ENCODE results near the gene TMEM204. TPM values are rescaled to one million over a fixed set of nuclear protein-coding genes. Genes with fewer than 3 reads are reported as not detected.

Gene TMEM204
- total RNA-seq, 1 experiment from 2014 or later: not detected

DNA sequence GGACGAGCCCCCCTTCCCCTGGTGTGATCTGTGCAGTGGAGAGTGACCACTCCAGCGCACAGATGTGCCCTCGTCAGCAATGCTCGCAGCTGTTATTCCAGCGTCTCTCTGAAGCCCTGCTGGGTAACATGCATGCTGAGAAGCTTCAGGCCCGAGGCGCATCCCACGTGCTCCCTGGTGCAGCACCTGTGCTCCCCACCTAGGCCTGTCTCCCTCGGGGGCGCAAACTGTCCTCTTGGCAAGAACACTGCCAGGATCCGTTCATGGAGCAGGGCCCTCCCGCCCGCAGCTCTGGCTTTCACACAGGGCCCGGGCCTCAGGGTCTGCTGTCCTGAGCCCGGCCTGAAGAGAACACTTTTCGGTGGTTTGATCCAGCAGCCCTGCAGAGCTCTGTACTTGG, 13.0 kb downstream of the TMEM204 start:
- CTCF ChIA-PET: no interaction called here
- Histone ChIP-seq H3K4me2 (no peak overlapping the region), H3F3A (ENCODE audit: insufficient read depth, low read depth) (peaks cover 9% of the 10 kb centered on the region), H4K20me1 (ENCODE audit: insufficient read depth) (no peaks in the 10 kb centered on the region), H3K27ac (no peak overlapping the region), H2AFZ (no peak overlapping the region), H3K27me3 (ENCODE audit: insufficient read depth, low read depth) (no peaks in the 10 kb centered on the region), H3K9me2 (ENCODE audit: insufficient read depth) (no peaks in the 10 kb centered on the region), H3K4me3 (no peak overlapping the region), H3K36me3 (ENCODE audit: low read depth) (no peaks in the 10 kb centered on the region), H3K4me1 (replicated peaks; ENCODE audit: insufficient read depth) (peaks cover 20% of the 10 kb centered on the region), H3K9me3 (ENCODE audit: insufficient read depth, low read depth) (no peaks in the 10 kb centered on the region), H3K79me2 (ENCODE audit: low read depth) (no peaks in the 10 kb centered on the region)
- TF ChIP-seq, protein P1, sequence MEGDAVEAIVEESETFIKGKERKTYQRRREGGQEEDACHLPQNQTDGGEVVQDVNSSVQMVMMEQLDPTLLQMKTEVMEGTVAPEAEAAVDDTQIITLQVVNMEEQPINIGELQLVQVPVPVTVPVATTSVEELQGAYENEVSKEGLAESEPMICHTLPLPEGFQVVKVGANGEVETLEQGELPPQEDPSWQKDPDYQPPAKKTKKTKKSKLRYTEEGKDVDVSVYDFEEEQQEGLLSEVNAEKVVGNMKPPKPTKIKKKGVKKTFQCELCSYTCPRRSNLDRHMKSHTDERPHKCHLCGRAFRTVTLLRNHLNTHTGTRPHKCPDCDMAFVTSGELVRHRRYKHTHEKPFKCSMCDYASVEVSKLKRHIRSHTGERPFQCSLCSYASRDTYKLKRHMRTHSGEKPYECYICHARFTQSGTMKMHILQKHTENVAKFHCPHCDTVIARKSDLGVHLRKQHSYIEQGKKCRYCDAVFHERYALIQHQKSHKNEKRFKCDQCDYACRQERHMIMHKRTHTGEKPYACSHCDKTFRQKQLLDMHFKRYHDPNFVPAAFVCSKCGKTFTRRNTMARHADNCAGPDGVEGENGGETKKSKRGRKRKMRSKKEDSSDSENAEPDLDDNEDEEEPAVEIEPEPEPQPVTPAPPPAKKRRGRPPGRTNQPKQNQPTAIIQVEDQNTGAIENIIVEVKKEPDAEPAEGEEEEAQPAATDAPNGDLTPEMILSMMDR (conservative IDR thresholded peaks at IDR 0.05): no peak
- TF ChIP-seq EZH2 (IDR thresholded peaks at IDR 0.05; ENCODE audit: low read depth): no peak
- DNase-seq: no peak
- no TSS peak for BruUV-seq (replicated peaks)
- POLR2A ChIA-PET (ENCODE audit: unreplicated experiment): no interaction called here
- intact Hi-C loops (cut with micrococcal nuclease; ENCODE audit: unreplicated experiment): no loop called here

DNA sequence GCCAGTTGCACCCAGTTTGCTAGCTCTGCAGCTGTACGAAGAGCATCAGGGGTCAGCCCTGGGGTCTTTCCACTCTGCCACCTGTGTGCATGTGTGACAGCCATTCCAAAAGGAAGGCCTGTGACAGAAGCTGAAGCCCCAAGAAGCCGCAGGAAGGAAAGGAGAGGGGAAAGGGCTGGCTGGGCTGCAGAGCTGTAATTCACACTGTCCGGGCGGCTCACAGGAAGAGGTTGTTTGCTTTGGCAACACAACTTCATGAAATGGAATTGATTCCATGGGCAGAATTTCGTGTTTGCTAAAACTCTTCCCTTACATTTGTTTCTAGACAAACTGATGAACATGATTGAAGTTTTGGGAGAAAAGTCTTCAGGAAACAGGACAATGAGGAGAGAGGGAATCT, 14.8 kb downstream of the TMEM204 start:
- Histone ChIP-seq H3K4me2 (no peak overlapping the region), H3K27me3 (ENCODE audit: insufficient read depth, low read depth) (no peaks in the 10 kb centered on the region), H3F3A (ENCODE audit: insufficient read depth, low read depth) (peaks cover 5% of the 10 kb centered on the region), H3K36me3 (ENCODE audit: low read depth) (no peaks in the 10 kb centered on the region), H3K9me3 (ENCODE audit: insufficient read depth, low read depth) (no peaks in the 10 kb centered on the region), H3K9me2 (ENCODE audit: insufficient read depth) (no peaks in the 10 kb centered on the region), H3K79me2 (ENCODE audit: low read depth) (no peaks in the 10 kb centered on the region), H3K4me1 (replicated peaks; ENCODE audit: insufficient read depth) (peaks cover 7% of the 10 kb centered on the region), H3K27ac (no peak overlapping the region), H2AFZ (no peak overlapping the region), H4K20me1 (ENCODE audit: insufficient read depth) (no peaks in the 10 kb centered on the region), H3K4me3 (no peak overlapping the region)
- intact Hi-C loops (cut with micrococcal nuclease; ENCODE audit: unreplicated experiment): no loop called here
- ChIA-PET POLR2A (ENCODE audit: unreplicated experiment) (no interaction called here), CTCF (no interaction called here)
- BruUV-seq (replicated peaks): no TSS peak
- no peak for DNase-seq
- TF ChIP-seq EZH2 (IDR thresholded peaks at IDR 0.05; ENCODE audit: low read depth): no peak
- TF ChIP-seq, protein P1 (conservative IDR thresholded peaks at IDR 0.05): no peak

DNA sequence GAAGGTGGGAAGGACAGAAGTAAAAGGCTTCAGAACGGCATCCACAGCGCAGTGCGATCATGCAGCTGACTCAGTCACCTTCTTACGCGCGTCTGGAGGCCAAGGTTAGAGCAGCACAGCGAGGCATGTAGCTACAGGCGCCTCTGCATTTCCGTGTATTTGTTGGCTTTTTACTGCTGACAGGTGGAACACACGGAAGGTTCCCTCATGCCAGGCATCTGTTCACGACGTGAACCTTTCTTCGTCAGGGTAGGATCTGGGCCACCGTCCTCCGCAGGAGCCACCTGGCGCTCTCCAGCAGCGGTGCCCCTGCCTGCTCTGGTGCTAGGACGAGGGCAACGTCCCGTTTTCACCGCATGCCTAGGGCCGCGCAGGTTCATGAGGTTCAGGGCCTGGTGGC, 15.3 kb downstream of the TMEM204 start:
- no peaks in the 10 kb centered on the region; the same call in 1 of the 2 replicates for H4K20me1 ChIP-seq (ENCODE audit: insufficient read depth)
- no peaks in the 10 kb centered on the region for H3K27me3 ChIP-seq (ENCODE audit: insufficient read depth, low read depth)
- intact Hi-C loops (cut with micrococcal nuclease; ENCODE audit: unreplicated experiment): no loop called here
- no peak overlapping the region for H3K4me3 ChIP-seq
- H3K36me3 ChIP-seq (ENCODE audit: low read depth): no peaks in the 10 kb centered on the region
- no peak for TF ChIP-seq EZH2 (IDR thresholded peaks at IDR 0.05; ENCODE audit: low read depth)
- TF ChIP-seq, protein P1 (conservative IDR thresholded peaks at IDR 0.05): no peak
- DNase-seq: no peak
- no peaks in the 10 kb centered on the region for H3K9me2 ChIP-seq (ENCODE audit: insufficient read depth)
- CTCF ChIA-PET: no interaction called here
- BruUV-seq (replicated peaks): no TSS peak
- peaks cover 2% of the 10 kb centered on the region for H3K4me1 ChIP-seq (replicated peaks; ENCODE audit: insufficient read depth)
- H3K27ac ChIP-seq: no peak overlapping the region
- POLR2A ChIA-PET (ENCODE audit: unreplicated experiment): no interaction called here
- H3F3A ChIP-seq (ENCODE audit: insufficient read depth, low read depth): peaks cover under 1% of the 10 kb centered on the region; the same call in 1 of the 2 replicates
- no peaks in the 10 kb centered on the region for H3K79me2 ChIP-seq (ENCODE audit: low read depth)
- H3K9me3 ChIP-seq (ENCODE audit: insufficient read depth, low read depth): no peaks in the 10 kb centered on the region
- H2AFZ ChIP-seq: no peak overlapping the region
- H3K4me2 ChIP-seq: no peak overlapping the region

Data from PC-9 (cell line).